HCT116 (cell line): ENCODE measurements around the gene GAB2. TPM values are rescaled to one million over a fixed set of nuclear protein-coding genes. Genes with fewer than 3 reads are reported as not detected.

Source experiments
- ATAC-seq: fragments of 200-7000 bp; cut with Tn5 transposase; 2 replicates; pipeline ENCODE4 v1.9.1; 2020; ENCODE audit warnings: mild to moderate bottlenecking, moderate library complexity
- BruUV-seq: library from RNA; stranded (reverse); fragments of 400-500 nt; replicated peaks from 2 replicates; lab custom pipeline; 2021; lab: Mats Ljungman, UMichigan
- CTCF ChIA-PET: fragments of 300-600 bp; sonication (Branson Sonifier 250); formaldehyde crosslinking; loops from one replicate; lab custom pipeline; 2021; ENCODE audit warnings: antibody characterized with exemption; lab: Charles Lee
- POLR2A ChIA-PET: fragments of 300-600, 350-600 bp; sonication (Branson Sonifier 250); formaldehyde crosslinking; loops from one replicate; lab custom pipeline; 2021; ENCODE audit warnings: antibody characterized with exemption; lab: Charles Lee
- RAD21 ChIA-PET, 2 experiments: fragments of 300-600 bp; sonication (Branson Sonifier 250); formaldehyde crosslinking; loops; one replicate each; lab custom pipeline; 2023; ENCODE audit warnings: low total read pairs in 2 of 2; ENCODE audit not compliant: uncharacterized antibody in 2 of 2, unreplicated experiment in 2 of 2, low non-redundant PET in 1 of 2; lab: Charles Lee
- DNase-seq: peaks from one replicate; pipeline ENCODE4 v3.0.0-alpha.2; 2010; ENCODE audit warnings: low read depth, low spot score
- H2AFZ ChIP-seq: fragments of 200-600 bp; shearing (Covaris generic), sonication (generic); 2 replicates; pipeline ENCODE4 v1.6.1; 2017; ENCODE audit warnings: low read depth, mixed run types, mixed read lengths, antibody characterized with exemption, low read length; ENCODE audit not compliant: poor library complexity, severe bottlenecking
- H3K27ac ChIP-seq: 2 replicates; pipeline ENCODE4 v1.5.1; 2012; ENCODE audit warnings: low read depth, low read length
- H3K27me3 ChIP-seq: fragments of 200-600 bp; sonication (generic); 2 replicates; pipeline ENCODE4 v1.6.1; 2016; ENCODE audit warnings: mixed run types, low read length, mixed read lengths; ENCODE audit not compliant: insufficient read depth
- H3K36me3 ChIP-seq, 2 experiments: fragments of 200-500 bp in 1 of 2; fragments of 200-600 bp in 1 of 2; sonication (Bioruptor generic) in 1 of 2; sonication (generic) in 1 of 2; 2 replicates each; pipeline versions ENCODE4 v1.5.1 to v1.6.1; 2014 to 2016; ENCODE audit warnings: low read length in 2 of 2, inconsistent platforms in 1 of 2, mixed read lengths in 1 of 2, mixed run types in 1 of 2; ENCODE audit not compliant: insufficient read depth in 2 of 2, control insufficient read depth in 1 of 2
- H3K4me1 ChIP-seq, 2 experiments: fragments of 200-600 bp in 1 of 2; sonication (generic) in 1 of 2; 2 replicates each; pipeline versions ENCODE4 v1.5.1 to v1.6.1; 2012 to 2017; ENCODE audit warnings: low read length in 2 of 2, inconsistent platforms in 1 of 2, mild to moderate bottlenecking in 1 of 2, mixed read lengths in 1 of 2, mixed run types in 1 of 2, moderate library complexity in 1 of 2; ENCODE audit not compliant: insufficient read depth in 2 of 2, control insufficient read depth in 1 of 2
- H3K4me2 ChIP-seq: fragments of 200-600 bp; sonication (generic); 2 replicates; pipeline ENCODE4 v1.6.1; 2017; ENCODE audit warnings: mixed run types, low read length, mixed read lengths
- H3K4me3 ChIP-seq, 2 experiments: fragments of 200-600 bp in 1 of 2; sonication (generic) in 1 of 2; replicated peaks in 1 of 2; 2 replicates each; pipeline ENCODE4 v1.5.1; 2011 to 2016; ENCODE audit warnings: low read length in 2 of 2, control low read depth in 1 of 2, low read depth in 1 of 2, mild to moderate bottlenecking in 1 of 2, mixed read lengths in 1 of 2, mixed run types in 1 of 2
- H3K79me2 ChIP-seq: fragments of 200-600 bp; sonication (generic); 2 replicates; pipeline ENCODE4 v1.6.1; 2017; ENCODE audit warnings: mild to moderate bottlenecking, mixed run types, low read length, moderate library complexity, mixed read lengths; ENCODE audit not compliant: insufficient read depth
- H3K9ac ChIP-seq: fragments of 200-600 bp; sonication (generic); 2 replicates; pipeline ENCODE4 v1.6.1; 2016; ENCODE audit warnings: low read length, mixed read lengths
- H3K9me2 ChIP-seq: fragments of 200-600 bp; sonication (generic), shearing (Covaris generic); 2 replicates; pipeline ENCODE4 v1.6.1; 2017; ENCODE audit warnings: mixed run types, mild to moderate bottlenecking, moderate library complexity; ENCODE audit not compliant: insufficient read depth
- H3K9me3 ChIP-seq, 2 experiments: fragments of 200-500 bp in 1 of 2; fragments of 200-600 bp in 1 of 2; sonication (Bioruptor generic) in 1 of 2; sonication (generic) in 1 of 2; 2 replicates each; pipeline ENCODE4 v1.6.1; 2014 to 2017; ENCODE audit warnings: low read length in 2 of 2, mixed read lengths in 2 of 2, inconsistent platforms in 1 of 2, low read depth in 1 of 2, mild to moderate bottlenecking in 1 of 2, mixed run types in 1 of 2, moderate library complexity in 1 of 2; ENCODE audit not compliant: control insufficient read depth in 1 of 2, insufficient read depth in 1 of 2
- H4K20me1 ChIP-seq: fragments of 200-600 bp; sonication (generic), shearing (Covaris generic); 2 replicates; pipeline ENCODE4 v1.6.1; 2017; ENCODE audit warnings: mixed run types, mild to moderate bottlenecking, moderate library complexity; ENCODE audit not compliant: insufficient read depth
- CEBPB ChIP-seq: IDR thresholded peaks from 2 replicates; pipeline ENCODE4 v1.6.1; 2012; ENCODE audit warnings: low read depth
- EZH2phosphoT487 ChIP-seq: fragments of 200-600 bp; IDR thresholded peaks from 2 replicates; pipeline ENCODE4 v1.6.1; 2018; ENCODE audit warnings: antibody characterized with exemption, borderline replicate concordance
- SIN3A ChIP-seq: IDR thresholded peaks from 2 replicates; pipeline ENCODE4 v1.6.1; 2012; ENCODE audit warnings: low read depth
- SRF ChIP-seq: IDR thresholded peaks from 2 replicates; pipeline ENCODE4 v1.6.1; 2012; ENCODE audit warnings: low read depth
- TCF7L2 ChIP-seq: IDR thresholded peaks from 2 replicates; pipeline ENCODE4 v1.7.0; 2011; ENCODE audit warnings: borderline replicate concordance, inconsistent platforms; ENCODE audit not compliant: insufficient read depth, insufficient read length; ENCODE audit errors: extremely low read depth
- ZBTB33 ChIP-seq: IDR thresholded peaks from 2 replicates; pipeline ENCODE4 v1.6.1; 2011; ENCODE audit warnings: mild to moderate bottlenecking, low read length, moderate library complexity; ENCODE audit not compliant: insufficient replicate concordance; ENCODE audit errors: extremely low read depth
- ZFX ChIP-seq: fragments of 450-650 bp; IDR thresholded peaks from 2 replicates; pipeline ENCODE4 v1.6.1; 2017
- intact Hi-C: fragments of 100-400 bp; cut with micrococcal nuclease; formaldehyde crosslinking; loops from 2 replicates; pipeline ENCODE4 v1.10.0; 2022
- total RNA-seq: library from RNA; stranded (reverse); gene quantifications from one replicate; pipeline ENCODE4 v1.2.1, GENCODE V29; 2021; ENCODE audit not compliant: unreplicated experiment

GAB2 gene
- total RNA-seq, 1 experiment from 2014 or later, result 1.9 TPM

GRCh38 chr11:78304201-78304600 lies 113.4 kb downstream of the GAB2 start:
- Histone ChIP-seq H3K9me2 (no peaks in the 10 kb centered on the region; the same call in 1 of the 2 replicates), H2AFZ (no peak overlapping the region), H3K4me2 (no peak overlapping the region), H3K27me3 (no peaks in the 10 kb centered on the region), H3K9me3 (no peaks in the 10 kb centered on the region), H3K9ac (no peak overlapping the region), H3K36me3 (no peaks in the 10 kb centered on the region), H3K4me3 (no peak overlapping the region), H4K20me1 (no peaks in the 10 kb centered on the region), H3K79me2 (no peaks in the 10 kb centered on the region), H3K4me1 (no peaks in the 10 kb centered on the region), H3K27ac (no peak overlapping the region)
- ChIA-PET CTCF (no interaction called here), RAD21 (no interaction called here), POLR2A (no interaction called here)
- TF ChIP-seq EZH2phosphoT487 (no peak), ZFX (no peak)
- DNase-seq (no peak), ATAC-seq (no peak)
- intact Hi-C loops, result no loop called here
- no TSS peak for BruUV-seq

GRCh38 chr11:78300108-78300839 lies 117.3 kb downstream of the GAB2 start:
- Histone ChIP-seq H3K27me3 (no peaks in the 10 kb centered on the region), H3K9ac (no peak overlapping the region), H2AFZ (no peak overlapping the region), H3K79me2 (no peaks in the 10 kb centered on the region), H3K4me3 (no peak overlapping the region), H3K4me2 (no peak overlapping the region), H4K20me1 (no peaks in the 10 kb centered on the region), H3K36me3 (no peaks in the 10 kb centered on the region), H3K9me2 (no peaks in the 10 kb centered on the region; the same call in 1 of the 2 replicates), H3K27ac (no peak overlapping the region), H3K4me1 (peaks cover 0 to under 1% of the 10 kb centered on the region in 2 experiments; a peak in 1 of 4 replicates), H3K9me3 (no peaks in the 10 kb centered on the region)
- ATAC-seq (no peak), DNase-seq (no peak)
- BruUV-seq, result no TSS peak
- intact Hi-C loops, result no loop called here
- no peak for TF ChIP-seq SIN3A
- no peak for TF ChIP-seq TCF7L2
- no peak for TF ChIP-seq SRF
- TF ChIP-seq CEBPB, result no peak
- TF ChIP-seq EZH2phosphoT487, result no peak
- TF ChIP-seq ZBTB33, result no peak
- RAD21 ChIA-PET, result no interaction called here
- CTCF ChIA-PET, result no interaction called here
- POLR2A ChIA-PET, result no interaction called here
